Measurements from ENCODE around the gene MIAT. TPM values are rescaled to one million over a fixed set of nuclear protein-coding genes. Genes with fewer than 3 reads are reported as not detected.
A peak's percentile ranks its signal among the peaks of the same experiment; 100 is the strongest.

MIAT gene
- total and polyA plus RNA-seq, 2 of the 13 experiments (the other 11 are each of a cell fraction or from before 2014, with no cell fraction given): 0.04 TPM; not detected in 1

DNA sequence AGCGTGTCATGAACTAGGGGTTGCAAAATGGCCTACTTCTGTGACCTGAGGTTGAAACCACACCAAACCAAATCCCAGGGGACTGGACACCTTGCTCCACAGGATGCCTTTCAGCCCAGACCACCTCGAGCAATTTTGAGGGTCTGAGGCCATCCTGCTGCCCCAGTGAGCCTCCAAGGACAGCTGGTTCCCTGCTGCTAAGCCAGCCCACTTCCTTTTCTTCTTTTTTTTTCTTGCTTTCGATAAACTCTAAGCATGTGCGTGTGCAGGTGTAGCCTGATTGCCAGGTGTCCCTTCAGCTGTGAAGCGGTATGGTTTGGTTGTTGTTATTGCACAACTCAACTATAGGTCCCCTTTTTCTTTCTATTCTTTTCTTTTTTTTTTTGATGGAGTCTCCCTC, 42.2 kb upstream of the MIAT start:
- Histone ChIP-seq H3K4me1 (ENCODE audit: insufficient read depth, low read length) (no peaks in the 10 kb centered on the region), H3K27me3 (ENCODE audit: control insufficient read depth in 1 of 2, insufficient read depth in 2 of 2, low read length in 2 of 2) (peaks cover 2 to 14% of the 10 kb centered on the region in 2 experiments; a peak in 3 of 5 replicates), H3K4me2 (ENCODE audit: low read depth, low read length) (no peak overlapping the region), H3K9ac (ENCODE audit: insufficient read depth, low read depth, low read length) (no peak overlapping the region), H4K20me1 (ENCODE audit: insufficient read depth, low read length) (no peaks in the 10 kb centered on the region), H3K79me2 (ENCODE audit: insufficient read depth, low read length) (no peaks in the 10 kb centered on the region), H3K9me3 (ENCODE audit: low read length) (no peaks in the 10 kb centered on the region), H3K27ac (ENCODE audit: extremely low read length, insufficient read depth, low read length) (no peak overlapping the region), H2AFZ (ENCODE audit: low read length) (no peak overlapping the region), H3K36me3 (replicated peaks in 1 of 2; ENCODE audit: control insufficient read depth in 1 of 2, insufficient read depth in 2 of 2, low read length in 2 of 2) (no peaks in the 10 kb centered on the region), H3K4me3 (replicated peaks in 1 of 3; ENCODE audit: insufficient read depth in 1 of 3, low read depth in 2 of 3, low read length in 3 of 3) (no peak overlapping the region)
- FAIRE-seq (no peak), DNase-seq (ENCODE audit: low spot score) (no peak), ATAC-seq (no peak)
- CTCF ChIA-PET (ENCODE audit: low intra/inter-chr PET ratio, low total read pairs): no interaction called here
- TF ChIP-seq, protein P1, sequence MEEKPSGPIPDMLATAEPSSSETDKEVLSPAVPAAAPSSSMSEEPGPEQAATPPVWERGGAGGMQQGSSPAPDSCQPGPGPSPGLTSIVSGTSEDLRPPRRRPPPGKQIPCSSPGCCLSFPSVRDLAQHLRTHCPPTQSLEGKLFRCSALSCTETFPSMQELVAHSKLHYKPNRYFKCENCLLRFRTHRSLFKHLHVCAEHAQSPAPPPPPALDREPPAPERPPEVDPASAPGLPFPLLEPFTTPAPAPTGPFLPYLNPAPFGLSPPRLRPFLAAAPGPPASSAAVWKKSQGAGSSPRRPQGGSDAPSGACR (CRISPR knock-in tag; IDR thresholded peaks at IDR 0.05): no peak
- TF ChIP-seq ZFP91 (CRISPR knock-in tag; IDR thresholded peaks at IDR 0.05; ENCODE audit: borderline replicate concordance): no peak
- TF ChIP-seq CEBPB (IDR thresholded peaks at IDR 0.05; ENCODE audit: borderline replicate concordance, low read depth, low read length): peak; percentile 32; the same call in 1 of the 2 replicates
- TF ChIP-seq ZNF761 (CRISPR knock-in tag; conservative IDR thresholded peaks at IDR 0.05): no peak
- no TSS peak for BruUV-seq (replicated peaks)
- intact Hi-C loops (cut with micrococcal nuclease; ENCODE audit: unreplicated experiment) (no loop called here), in situ Hi-C loops (cut with HindIII; ENCODE audit: extremely low pct_ligation_motif_present, low pct_unique_long_range_greater_than_20kb) (no loop called here)
- WGBS (ENCODE audit: low lambda C conversion rate): 18% methylated on average over 5 of the region's 5 CpGs
- POLR2A ChIA-PET: no interaction called here

- WGBS (ENCODE audit: low lambda C conversion rate): 63% methylated on average over 6 of the region's 11 CpGs
- Histone ChIP-seq H3K4me3 (replicated peaks in 1 of 3; ENCODE audit: insufficient read depth in 1 of 3, low read depth in 2 of 3, low read length in 3 of 3) (no peak overlapping the region), H3K79me2 (ENCODE audit: insufficient read depth, low read length) (no peaks in the 10 kb centered on the region), H2AFZ (ENCODE audit: low read length) (no peak overlapping the region), H3K9me3 (ENCODE audit: low read length) (no peaks in the 10 kb centered on the region), H4K20me1 (ENCODE audit: insufficient read depth, low read length) (no peaks in the 10 kb centered on the region), H3K27me3 (ENCODE audit: control insufficient read depth in 1 of 2, insufficient read depth in 2 of 2, low read length in 2 of 2) (peaks cover 2 to 16% of the 10 kb centered on the region in 2 experiments; a peak in 3 of 5 replicates), H3K4me2 (ENCODE audit: low read depth, low read length) (no peak overlapping the region), H3K9ac (ENCODE audit: insufficient read depth, low read depth, low read length) (no peak overlapping the region), H3K27ac (ENCODE audit: extremely low read length, insufficient read depth, low read length) (no peak overlapping the region), H3K36me3 (replicated peaks in 1 of 2; ENCODE audit: control insufficient read depth in 1 of 2, insufficient read depth in 2 of 2, low read length in 2 of 2) (no peaks in the 10 kb centered on the region), H3K4me1 (ENCODE audit: insufficient read depth, low read length) (no peaks in the 10 kb centered on the region)
- in situ Hi-C loops (cut with HindIII; ENCODE audit: extremely low pct_ligation_motif_present, low pct_unique_long_range_greater_than_20kb): no loop called here
- ChIA-PET CTCF (ENCODE audit: low intra/inter-chr PET ratio, low total read pairs) (no interaction called here), POLR2A (no interaction called here)
- no peak for ATAC-seq
- FAIRE-seq: no peak
- BruUV-seq (replicated peaks): no TSS peak
- DNase-seq (ENCODE audit: low spot score): no peak
- intact Hi-C loops (cut with micrococcal nuclease; ENCODE audit: unreplicated experiment): no loop called here
- no peak for TF ChIP-seq ZNF720 (CRISPR knock-in tag; IDR thresholded peaks at IDR 0.05)
- TF ChIP-seq SNAPC4 (CRISPR knock-in tag; IDR thresholded peaks at IDR 0.05): no peak
- TF ChIP-seq ZNF781 (CRISPR knock-in tag; IDR thresholded peaks at IDR 0.05; ENCODE audit: borderline replicate concordance, not compliant biosample characterization): no peak
- no peak for TF ChIP-seq ZNF33B (CRISPR knock-in tag; IDR thresholded peaks at IDR 0.05)
- TF ChIP-seq, protein P2, sequence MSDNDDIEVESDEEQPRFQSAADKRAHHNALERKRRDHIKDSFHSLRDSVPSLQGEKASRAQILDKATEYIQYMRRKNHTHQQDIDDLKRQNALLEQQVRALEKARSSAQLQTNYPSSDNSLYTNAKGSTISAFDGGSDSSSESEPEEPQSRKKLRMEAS (IDR thresholded peaks at IDR 0.05): no peak
- no peak for TF ChIP-seq PCBP2 (optimal IDR thresholded peaks at IDR 0.05; ENCODE audit: low read depth, low read length, poor library complexity, severe bottlenecking)
Observed at GRCh38 chr22:26615830-26616435, 41.5 kb upstream of the MIAT start.
